T-helper 9 cell (primary cell): Measurements from ENCODE around the gene FSTL1.
"Not testable (repeated sequence)": the region's sequence is repeated elsewhere in the genome, so short reads cannot be mapped to it uniquely, and the experiment has no call there.

Experiments
- DNase-seq: peaks from one replicate; pipeline ENCODE4 v3.0.0-alpha.2; 2020

FSTL1 gene

GRCh38 chr3:120410541-120410940 is 40.3 kb downstream of the FSTL1 start:
- DNase-seq: no peak

GRCh38 chr3:120410116-120410515 is 40.7 kb downstream of the FSTL1 start:
- no peak for DNase-seq

GRCh38 chr3:120407508-120408287 is 43.1 kb downstream of the FSTL1 start:
- no peak for DNase-seq

- no peak for DNase-seq
These were observed 45.9 kb downstream of the FSTL1 start for GRCh38 chr3:120404876-120405275.

- no peak for DNase-seq
These were observed 48.5 kb downstream of the FSTL1 start for GRCh38 chr3:120402257-120402656.

- no peak for DNase-seq
These were observed 51.4 kb downstream of the FSTL1 start for GRCh38 chr3:120399372-120399771.

- no peak for DNase-seq
These were observed 54.3 kb downstream of the FSTL1 start for GRCh38 chr3:120396469-120396868.

- DNase-seq: no peak
These were observed 56.4 kb downstream of the FSTL1 start for GRCh38 chr3:120394347-120394746.

- no peak for DNase-seq
These were observed 57.0 kb downstream of the FSTL1 start for GRCh38 chr3:120393761-120394160.

- no peak for DNase-seq
These were observed 57.5 kb downstream of the FSTL1 start for GRCh38 chr3:120393243-120393642.

- no peak for DNase-seq
These were observed 67.8 kb downstream of the FSTL1 start for GRCh38 chr3:120382941-120383447.

GRCh38 chr3:120381503-120381902 is 69.3 kb downstream of the FSTL1 start:
- DNase-seq: no peak

GRCh38 chr3:120377948-120378347 is 72.8 kb downstream of the FSTL1 start:
- not testable (repeated sequence) for DNase-seq

GRCh38 chr3:120370463-120370862 is 80.3 kb downstream of the FSTL1 start:
- DNase-seq: no peak

GRCh38 chr3:120369037-120369467 is 81.7 kb downstream of the FSTL1 start:
- no peak for DNase-seq

GRCh38 chr3:120368172-120368571 is 82.6 kb downstream of the FSTL1 start:
- no peak for DNase-seq

- DNase-seq: no peak
These were observed 86.0 kb downstream of the FSTL1 start for GRCh38 chr3:120364821-120365220.

- no peak for DNase-seq
These were observed 86.7 kb downstream of the FSTL1 start for GRCh38 chr3:120364101-120364500.

GRCh38 chr3:120357807-120358206 is 93.0 kb downstream of the FSTL1 start:
- no peak for DNase-seq

GRCh38 chr3:120355486-120355885 is 95.3 kb downstream of the FSTL1 start:
- DNase-seq: no peak

- DNase-seq: no peak
These were observed 97.3 kb downstream of the FSTL1 start for GRCh38 chr3:120353463-120353862.

- DNase-seq: no peak
These were observed 98.8 kb downstream of the FSTL1 start for GRCh38 chr3:120352017-120352416.

GRCh38 chr3:120350401-120350941 is 100.3 kb downstream of the FSTL1 start:
- no peak for DNase-seq

GRCh38 chr3:120349855-120350125 is 101.0 kb downstream of the FSTL1 start:
- no peak for DNase-seq
